ENCODE data around the gene IL12RB2. TPM values are rescaled to one million over a fixed set of nuclear protein-coding genes. Genes with fewer than 3 reads are reported as not detected.

Gene IL12RB2
- total and polyA plus RNA-seq, 2 donors (not counting 1 experiment from before 2014, with no cell fraction given) = 0.67 TPM; not detected in 1

DNA sequence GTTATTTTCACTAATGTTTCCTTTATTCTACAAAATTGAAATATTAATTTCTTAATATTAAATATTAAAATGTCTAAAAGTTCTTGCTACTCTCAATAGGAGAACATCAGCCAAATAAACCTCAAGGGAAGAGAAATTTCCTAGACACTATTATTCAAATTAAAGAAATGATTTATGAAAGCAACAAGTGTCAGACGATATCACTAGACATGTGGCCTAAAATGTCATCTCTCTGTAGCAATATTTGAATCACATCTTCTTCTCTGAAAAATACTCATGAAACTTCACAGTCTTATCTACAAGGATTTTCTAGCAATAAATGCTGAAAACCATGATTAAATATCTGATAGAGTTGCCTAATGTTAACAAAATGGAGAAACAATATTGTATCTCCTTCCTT lies 125.1 kb downstream of the IL12RB2 start:
- Mint-ChIP-seq H3K27me3 (no peaks in the 10 kb centered on the region), H3K9me3 (ENCODE audit: insufficient read depth) (no peaks in the 10 kb centered on the region), H3K27ac (no peak overlapping the region), H3K4me1 (peaks cover 40% of the 10 kb centered on the region), H3K4me3 (no peak overlapping the region)
- Histone ChIP-seq H2AFZ (ENCODE audit: insufficient read depth, low read depth, low read length, poor library complexity, severe bottlenecking) (no peak overlapping the region), H3K79me2 (ENCODE audit: control insufficient read depth, insufficient read depth, low read length) (peaks cover 31% of the 10 kb centered on the region), H3K9ac (ENCODE audit: low read length) (no peak overlapping the region), H3K27me3 (replicated peaks in 1 of 4; ENCODE audit: control extremely low read depth in 1 of 4, control insufficient read depth in 3 of 4, insufficient read depth in 4 of 4, low read length in 3 of 4) (no peaks in the 10 kb centered on the region), H3K4me3 (ENCODE audit: control extremely low read depth in 1 of 5, extremely low read depth in 1 of 5, insufficient read depth in 1 of 5, low read depth in 2 of 5, low read length in 4 of 5) (no peak overlapping the region), H4K20me1 (ENCODE audit: control insufficient read depth, insufficient read depth, low read length, poor library complexity, severe bottlenecking) (peaks cover 20% of the 10 kb centered on the region), H3K27ac (ENCODE audit: low read length in 2 of 2) (no peak overlapping the region), H3K9me3 (ENCODE audit: control extremely low read depth in 1 of 3, control insufficient read depth in 2 of 3, insufficient read depth in 1 of 3, low read length in 2 of 3) (no peaks in the 10 kb centered on the region), H3K36me3 (replicated peaks in 1 of 2; ENCODE audit: control extremely low read depth in 1 of 2, control insufficient read depth in 1 of 2, extremely low read depth in 1 of 2, insufficient read depth in 2 of 2, low read length in 1 of 2) (peaks cover 4 to 5% of the 10 kb centered on the region in 2 experiments), H3K4me1 (ENCODE audit: control insufficient read depth in 2 of 2, insufficient read depth in 2 of 2, low read length in 2 of 2) (peaks cover 17 to 25% of the 10 kb centered on the region in 2 donors), H3K4me2 (replicated peaks; ENCODE audit: low read depth, low read length, poor library complexity, severe bottlenecking) (no peak overlapping the region)
- ATAC-seq (ENCODE audit: low read depth) (no peak), DNase-seq (no peak)
- ChIA-PET CTCF (interaction anchor here (0.9 kb wide), 1 partner anchor 68 kb away, joined by 5 read pairs; no protein-coding TSS in a partner anchor), POLR2A (no interaction called here)
- no CpG with 5 or more reads among the region's 1 CpG for WGBS (ENCODE audit: insufficient coverage)
- no peak for TF ChIP-seq CTCF (IDR thresholded peaks at IDR 0.05)
- no peak for TF ChIP-seq EZH2 (IDR thresholded peaks at IDR 0.05; ENCODE audit: borderline replicate concordance, insufficient read depth, low read depth, low read length, poor library complexity, severe bottlenecking)
- intact Hi-C loops (cut with micrococcal nuclease) = loop anchor here (5.0 kb wide), 2 partner anchors 320 to 450 kb away; no protein-coding TSS in a partner anchor

DNA sequence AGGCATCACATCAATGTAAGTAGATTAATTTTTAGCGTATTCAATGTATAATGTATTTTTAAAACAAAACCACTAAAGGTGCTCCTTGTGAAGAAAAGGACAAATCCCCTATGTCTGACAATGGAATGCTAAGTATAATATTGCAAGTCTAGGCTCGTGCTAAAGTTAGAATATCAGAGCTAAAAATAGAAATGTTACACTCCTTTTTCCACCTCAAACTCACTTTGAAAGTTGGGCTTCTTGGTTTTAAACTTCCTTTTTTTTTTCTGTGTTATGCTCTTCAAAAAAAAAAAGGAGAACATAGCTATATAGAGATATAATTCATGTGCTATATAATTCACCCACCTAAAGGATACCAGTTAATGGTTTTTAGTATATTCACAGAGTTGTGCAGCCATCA lies 126.2 kb downstream of the IL12RB2 start:
- no peaks in the 10 kb centered on the region for H3K27me3 Mint-ChIP-seq
- no peaks in the 10 kb centered on the region for H3K36me3 ChIP-seq (replicated peaks in 1 of 2; ENCODE audit: control extremely low read depth in 1 of 2, control insufficient read depth in 1 of 2, extremely low read depth in 1 of 2, insufficient read depth in 2 of 2, low read length in 1 of 2)
- intact Hi-C loops (cut with micrococcal nuclease) = loop anchor here (5.0 kb wide), 2 partner anchors 322 to 452 kb away; no protein-coding TSS in a partner anchor
- no peaks in the 10 kb centered on the region for H3K9me3 ChIP-seq (ENCODE audit: control extremely low read depth in 1 of 3, control insufficient read depth in 2 of 3, insufficient read depth in 1 of 3, low read length in 2 of 3)
- peak overlapping the region; percentile 3 for H3K4me2 ChIP-seq (replicated peaks; ENCODE audit: low read depth, low read length, poor library complexity, severe bottlenecking)
- ATAC-seq (ENCODE audit: low read depth) = no peak
- peaks cover 31% of the 10 kb centered on the region for H3K4me1 Mint-ChIP-seq
- no peak overlapping the region for H3K4me3 Mint-ChIP-seq
- no peak for TF ChIP-seq CTCF (IDR thresholded peaks at IDR 0.05)
- no peak for TF ChIP-seq EZH2 (IDR thresholded peaks at IDR 0.05; ENCODE audit: borderline replicate concordance, insufficient read depth, low read depth, low read length, poor library complexity, severe bottlenecking)
- no CpG with 5 or more reads among the region's 2 CpGs for WGBS (ENCODE audit: insufficient coverage)
- H2AFZ ChIP-seq (ENCODE audit: insufficient read depth, low read depth, low read length, poor library complexity, severe bottlenecking) = peak overlapping the region; percentile 23
- peak overlapping the region; percentile 67 for H3K27ac Mint-ChIP-seq
- POLR2A ChIA-PET = interaction anchor here (0.7 kb wide), 1 partner anchor 80 kb away, joined by 3 read pairs; no protein-coding TSS in a partner anchor
- H3K4me1 ChIP-seq (ENCODE audit: control insufficient read depth in 2 of 2, insufficient read depth in 2 of 2, low read length in 2 of 2) = peaks cover 16 to 17% of the 10 kb centered on the region in 2 donors
- no peaks in the 10 kb centered on the region for H3K9me3 Mint-ChIP-seq (ENCODE audit: insufficient read depth)
- peaks cover 20% of the 10 kb centered on the region for H3K79me2 ChIP-seq (ENCODE audit: control insufficient read depth, insufficient read depth, low read length)
- H3K9ac ChIP-seq (ENCODE audit: low read length) = no peak overlapping the region
- H3K4me3 ChIP-seq (ENCODE audit: control extremely low read depth in 1 of 5, extremely low read depth in 1 of 5, insufficient read depth in 1 of 5, low read depth in 2 of 5, low read length in 4 of 5) = no peak overlapping the region
- peak; percentile 29 for DNase-seq
- H3K27ac ChIP-seq (ENCODE audit: low read length in 2 of 2) = no peak overlapping the region
- peaks cover 9% of the 10 kb centered on the region for H4K20me1 ChIP-seq (ENCODE audit: control insufficient read depth, insufficient read depth, low read length, poor library complexity, severe bottlenecking)
- CTCF ChIA-PET = no interaction called here
- no peaks in the 10 kb centered on the region for H3K27me3 ChIP-seq (replicated peaks in 1 of 4; ENCODE audit: control extremely low read depth in 1 of 4, control insufficient read depth in 3 of 4, insufficient read depth in 4 of 4, low read length in 3 of 4)
